GM12875 (cell line): ENCODE data around the gene STK10.

Source experiments
- H3K4me3 ChIP-seq: one replicate; pipeline ENCODE4 v1.5.1; 2011; ENCODE audit warnings: low read depth, low read length, control low read depth
- CTCF ChIP-seq: IDR thresholded peaks from 2 replicates; pipeline ENCODE4 v1.5.1; 2011; ENCODE audit warnings: low read depth, mild to moderate bottlenecking, control low read depth, inconsistent platforms, low read length, moderate library complexity, borderline replicate concordance; ENCODE audit not compliant: insufficient read depth

Gene STK10

GRCh38 chr5:172188033-172188892 lies at the start of gene STK10:
TSS of gene STK10 (minus strand) at chr5:172188224. CDS start at chr5:172188042, 182 bp downstream.
- H3K4me3 ChIP-seq: peak within 1 kb of the TSS; percentile 86

GRCh38 chr5:172235827-172236736 lies 48.1 kb upstream of the STK10 start:
- no peak for TF ChIP-seq CTCF
- no peak overlapping the region for H3K4me3 ChIP-seq

More at GRCh38 chr5:172188033-172188892, at the start of gene STK10:
- peak; percentile 90 for TF ChIP-seq CTCF

GRCh38 chr5:172235132-172235780 lies 47.2 kb upstream of the STK10 start:
- TF ChIP-seq CTCF: no peak
- H3K4me3 ChIP-seq: no peak overlapping the region

GRCh38 chr5:172234031-172234430 lies 46.0 kb upstream of the STK10 start:
- no peak overlapping the region for H3K4me3 ChIP-seq
- no peak for TF ChIP-seq CTCF

- H3K4me3 ChIP-seq: no peak overlapping the region
- no peak for TF ChIP-seq CTCF
Observed at GRCh38 chr5:172229904-172230303, 41.9 kb upstream of the STK10 start.

- H3K4me3 ChIP-seq: no peak overlapping the region
- TF ChIP-seq CTCF: no peak
Observed at GRCh38 chr5:172224996-172225395, 37.0 kb upstream of the STK10 start.
